Lung (tissue), 12 donors: ENCODE results near the gene SAMD4A. TPM values are rescaled to one million over a fixed set of nuclear protein-coding genes. Genes with fewer than 3 reads are reported as not detected.

ENCODE experiments used
- ATAC-seq: fragments of 200-7000 bp; cut with Tn5 transposase; one replicate; pipeline ENCODE4 v1.9.1; 2020; ENCODE audit warnings: moderate number of reproducible peaks; ENCODE audit not compliant: insufficient read depth, low FRiP score
- DNase-seq, 3 donors: peaks; one replicate each; pipeline ENCODE4 v3.0.0-alpha.2; 2013 to 2017
- H3K27ac ChIP-seq, 2 donors: one replicate each; pipeline ENCODE4 v1.5.1; 2013; ENCODE audit warnings: mild to moderate bottlenecking in 2 of 2, moderate library complexity in 2 of 2, control low read depth in 1 of 2, inconsistent platforms in 1 of 2, low read depth in 1 of 2, low read length in 1 of 2
- H3K27me3 ChIP-seq, 3 donors: one replicate each; pipeline ENCODE4 v1.5.1; 2013; ENCODE audit warnings: low read length in 2 of 3; ENCODE audit not compliant: control insufficient read depth in 3 of 3, insufficient read depth in 3 of 3
- H3K36me3 ChIP-seq, 4 donors: one replicate each; pipeline ENCODE4 v1.5.1; 2013; ENCODE audit warnings: low read length in 4 of 4, mild to moderate bottlenecking in 1 of 4, moderate library complexity in 1 of 4; ENCODE audit not compliant: control insufficient read depth in 4 of 4, insufficient read depth in 4 of 4
- H3K4me1 ChIP-seq, 5 donors: one replicate each; pipeline ENCODE4 v1.5.1; 2013; ENCODE audit warnings: low read length in 5 of 5, mild to moderate bottlenecking in 2 of 5, moderate library complexity in 1 of 5; ENCODE audit not compliant: control insufficient read depth in 5 of 5, insufficient read depth in 5 of 5
- H3K4me3 ChIP-seq: one replicate; pipeline ENCODE4 v1.5.1; 2013; ENCODE audit warnings: mild to moderate bottlenecking, control low read depth, moderate library complexity
- H3K9ac ChIP-seq, 2 donors: one replicate each; pipeline ENCODE4 v1.5.1; 2013; ENCODE audit warnings: low read length in 2 of 2, control low read depth in 1 of 2; ENCODE audit not compliant: insufficient read depth in 1 of 2
- H3K9me3 ChIP-seq, 4 donors: one replicate each; pipeline ENCODE4 v1.5.1; 2013; ENCODE audit warnings: low read length in 3 of 4, mild to moderate bottlenecking in 1 of 4, moderate library complexity in 1 of 4; ENCODE audit not compliant: control insufficient read depth in 4 of 4, insufficient read depth in 3 of 4
- CTCF ChIP-seq: IDR thresholded peaks from 2 replicates; pipeline ENCODE4 v1.5.1; 2012; ENCODE audit warnings: mild to moderate bottlenecking; ENCODE audit errors: control extremely low read depth, extremely low read depth
- WGBS, 2 donors: extraction: QIAGEN DNeasy Blood & Tissue Kit; methylation state at CpG; one replicate each; pipeline ENCODE4 v1.1.7; 2013; 5-methylcytosine and 5-hydroxymethylcytosine counted together
- polyA plus RNA-seq, 2 donors: library from polyadenylated mRNA; stranded (reverse); fragments of 200-250 nt; gene quantifications; one replicate each; pipeline ENCODE4 v1.2.1, GENCODE V29; 2013
- total RNA-seq, 2 donors: library from RNA; depleted of rRNA in 1 of 2; stranded (reverse); fragments of >200 nt in 1 of 2; gene quantifications; one replicate each; pipeline ENCODE4 v1.2.1, GENCODE V29; 2014 to 2021
- donor health status: control.
- donor health status: control.
- donor health status: Bipolar disorder and iron deficiency.
- donor health status: healthy.
- donor health status: DM: yes; HTN: yes; CAD: no.

The SAMD4A gene
- total and polyA plus RNA-seq, 4 donors = 5.8 to 26.6 (median 16.2) TPM

- Histone ChIP-seq H3K9me3 (peaks cover 0 to 3% (median 0%) of the 10 kb centered on the region in 4 donors), H3K4me1 (peaks cover 0 to 5% (median 0%) of the 10 kb centered on the region in 5 donors), H3K27me3 (no peaks in the 10 kb centered on the region), H3K9ac (no peak overlapping the region), H3K4me3 (no peak overlapping the region), H3K36me3 (no peaks in the 10 kb centered on the region), H3K27ac (no peak overlapping the region)
- 87 to 91% methylated on average over 6 of the region's 6 CpGs for WGBS, 2 donors
- DNase-seq (no peak), ATAC-seq (no peak)
- TF ChIP-seq CTCF = no peak
These were observed 267.8 kb downstream of the SAMD4A start for GRCh38 chr14:54834727-54835126.

- H3K4me1 ChIP-seq = peaks cover 0 to 5% (median 0%) of the 10 kb centered on the region in 5 donors
- TF ChIP-seq CTCF = no peak
- H3K36me3 ChIP-seq = peaks cover 0 to 1% (median 0%) of the 10 kb centered on the region in 4 donors
- no peaks in the 10 kb centered on the region for H3K9me3 ChIP-seq
- 71 to 73% methylated on average over 2 of the region's 2 CpGs for WGBS, 2 donors
- no peak overlapping the region for H3K9ac ChIP-seq
- no peak overlapping the region for H3K4me3 ChIP-seq
- ATAC-seq (no peak), DNase-seq (no peak)
- H3K27me3 ChIP-seq = no peaks in the 10 kb centered on the region
- no peak overlapping the region for H3K27ac ChIP-seq
These were observed 269.3 kb downstream of the SAMD4A start for GRCh38 chr14:54836231-54836630.

- ATAC-seq (no peak), DNase-seq (no peak)
- no peak overlapping the region for H3K9ac ChIP-seq
- H3K27me3 ChIP-seq = no peaks in the 10 kb centered on the region
- no peak overlapping the region for H3K27ac ChIP-seq
- no peaks in the 10 kb centered on the region for H3K9me3 ChIP-seq
- TF ChIP-seq CTCF = no peak
- WGBS, 2 donors = 93 to 95% methylated on average over 2 of the region's 2 CpGs
- H3K4me3 ChIP-seq = no peak overlapping the region
- peaks cover 0 to 1% (median 0%) of the 10 kb centered on the region in 4 donors for H3K36me3 ChIP-seq
- peaks cover 0 to 5% (median 0%) of the 10 kb centered on the region in 5 donors for H3K4me1 ChIP-seq
These were observed 270.7 kb downstream of the SAMD4A start for GRCh38 chr14:54837508-54838149.
